Panc1 (cell line): ENCODE results near the gene CAPN3.

Experiments
- CTCF ChIP-seq: fragments of 450-650 bp; IDR thresholded peaks from 2 replicates; pipeline ENCODE4 v1.5.1; 2017; ENCODE audit warnings: mild to moderate bottlenecking
- POLR2AphosphoS5 ChIP-seq: IDR thresholded peaks from 2 replicates; pipeline ENCODE4 v1.6.1; 2012; ENCODE audit warnings: mild to moderate bottlenecking, low read depth, low read length, moderate library complexity
- TCF7L2 ChIP-seq: IDR thresholded peaks from 2 replicates; pipeline ENCODE4 v1.6.1; 2011; ENCODE audit warnings: mild to moderate bottlenecking, low read depth, low read length, inconsistent platforms
- TF ChIP-seq, protein P1 (sequence below), 2 experiments: IDR thresholded peaks; 2 replicates each; pipeline ENCODE4 v1.6.1; 2011 to 2012; ENCODE audit warnings: low read depth in 2 of 2, control low read depth in 1 of 2, low read length in 1 of 2, mild to moderate bottlenecking in 1 of 2, moderate library complexity in 1 of 2; ENCODE audit not compliant: insufficient read depth in 1 of 2

DNA sequence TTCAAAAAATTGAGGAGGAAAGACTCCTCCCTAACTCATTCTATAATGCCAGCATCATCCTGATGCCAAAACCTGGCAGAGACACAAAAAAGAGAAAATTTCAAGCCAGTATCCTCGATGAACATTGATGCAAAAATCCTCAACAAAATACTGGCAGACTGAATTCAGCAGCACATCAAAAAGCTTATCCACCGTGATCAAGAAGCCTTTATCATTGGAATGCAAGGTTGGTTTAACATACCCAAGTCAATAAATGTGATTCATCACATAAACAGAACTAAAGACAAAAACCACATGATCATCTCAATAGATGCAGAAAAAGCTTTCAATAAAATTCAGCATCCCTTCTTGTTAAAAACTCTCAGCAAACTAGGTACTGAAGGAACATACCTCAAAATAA, 24.2 kb upstream of the CAPN3 start:
- no peak for TF ChIP-seq CTCF
- no peak for TF ChIP-seq POLR2AphosphoS5
- TF ChIP-seq TCF7L2 = no peak
- TF ChIP-seq, protein P1, sequence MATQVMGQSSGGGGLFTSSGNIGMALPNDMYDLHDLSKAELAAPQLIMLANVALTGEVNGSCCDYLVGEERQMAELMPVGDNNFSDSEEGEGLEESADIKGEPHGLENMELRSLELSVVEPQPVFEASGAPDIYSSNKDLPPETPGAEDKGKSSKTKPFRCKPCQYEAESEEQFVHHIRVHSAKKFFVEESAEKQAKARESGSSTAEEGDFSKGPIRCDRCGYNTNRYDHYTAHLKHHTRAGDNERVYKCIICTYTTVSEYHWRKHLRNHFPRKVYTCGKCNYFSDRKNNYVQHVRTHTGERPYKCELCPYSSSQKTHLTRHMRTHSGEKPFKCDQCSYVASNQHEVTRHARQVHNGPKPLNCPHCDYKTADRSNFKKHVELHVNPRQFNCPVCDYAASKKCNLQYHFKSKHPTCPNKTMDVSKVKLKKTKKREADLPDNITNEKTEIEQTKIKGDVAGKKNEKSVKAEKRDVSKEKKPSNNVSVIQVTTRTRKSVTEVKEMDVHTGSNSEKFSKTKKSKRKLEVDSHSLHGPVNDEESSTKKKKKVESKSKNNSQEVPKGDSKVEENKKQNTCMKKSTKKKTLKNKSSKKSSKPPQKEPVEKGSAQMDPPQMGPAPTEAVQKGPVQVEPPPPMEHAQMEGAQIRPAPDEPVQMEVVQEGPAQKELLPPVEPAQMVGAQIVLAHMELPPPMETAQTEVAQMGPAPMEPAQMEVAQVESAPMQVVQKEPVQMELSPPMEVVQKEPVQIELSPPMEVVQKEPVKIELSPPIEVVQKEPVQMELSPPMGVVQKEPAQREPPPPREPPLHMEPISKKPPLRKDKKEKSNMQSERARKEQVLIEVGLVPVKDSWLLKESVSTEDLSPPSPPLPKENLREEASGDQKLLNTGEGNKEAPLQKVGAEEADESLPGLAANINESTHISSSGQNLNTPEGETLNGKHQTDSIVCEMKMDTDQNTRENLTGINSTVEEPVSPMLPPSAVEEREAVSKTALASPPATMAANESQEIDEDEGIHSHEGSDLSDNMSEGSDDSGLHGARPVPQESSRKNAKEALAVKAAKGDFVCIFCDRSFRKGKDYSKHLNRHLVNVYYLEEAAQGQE (IDR thresholded peaks at IDR 0.05; ENCODE audit: insufficient read depth in 1 of 2, low read depth in 2 of 2, low read length in 1 of 2) = no peak
